Esophagus muscularis mucosa (tissue), 4 donors: ENCODE results near the gene SIGLEC1. TPM values are rescaled to one million over a fixed set of nuclear protein-coding genes. Genes with fewer than 3 reads are reported as not detected.

ENCODE experiments used
- DNase-seq: peaks from one replicate; pipeline ENCODE4 v3.0.0-alpha.2; 2017; ENCODE audit errors: extremely low spot score
- H3K27ac ChIP-seq, 4 donors: fragments of 200-600 bp; sonication (generic); replicated peaks in 1 of 4; 1 replicate in 3 of 4; 2 replicates in 1 of 4; pipeline ENCODE4 v1.5.1; 2016 to 2019; ENCODE audit warnings: mild to moderate bottlenecking in 1 of 4
- H3K27me3 ChIP-seq, 4 donors: fragments of 200-600 bp; sonication (generic); one replicate each; pipeline versions ENCODE4 v1.5.1 to v1.6.0; 2016 to 2019
- H3K36me3 ChIP-seq, 4 donors: fragments of 200-600 bp; sonication (generic); one replicate each; pipeline ENCODE4 v1.5.1; 2016 to 2019
- H3K4me1 ChIP-seq, 4 donors: fragments of 200-600 bp; sonication (generic); one replicate each; pipeline ENCODE4 v1.5.1; 2016 to 2019
- H3K4me3 ChIP-seq, 4 donors: fragments of 200-600 bp; sonication (generic); 1 replicate in 2 of 4; 2 replicates in 2 of 4; pipeline ENCODE4 v1.5.1; 2016 to 2019; ENCODE audit warnings: mild to moderate bottlenecking in 4 of 4, moderate library complexity in 1 of 4
- H3K9me3 ChIP-seq, 4 donors: fragments of 200-600 bp; sonication (generic); 1 replicate in 3 of 4; 2 replicates in 1 of 4; pipeline ENCODE4 v1.5.1; 2016 to 2019
- EP300 ChIP-seq: sonication (generic); formaldehyde crosslinking; IDR thresholded peaks from one replicate; pipeline ENCODE4 v1.6.1; 2017; ENCODE audit warnings: antibody characterized with exemption
- POLR2A ChIP-seq: fragments of 450-650 bp; IDR thresholded peaks from one replicate; pipeline ENCODE4 v1.6.1; 2017; ENCODE audit warnings: antibody characterized with exemption, moderate library complexity, mild to moderate bottlenecking, low read depth
- POLR2AphosphoS5 ChIP-seq, 2 donors: sonication (generic); formaldehyde crosslinking; IDR thresholded peaks; one replicate each; pipeline ENCODE4 v1.6.1; 2017; ENCODE audit warnings: antibody characterized with exemption in 2 of 2
- WGBS: methylation state at CpG from one replicate; pipeline ENCODE4 v1.1.5; 2018; 5-methylcytosine and 5-hydroxymethylcytosine counted together
- intact Hi-C: fragments of 100-400 bp; cut with DNase I; formaldehyde crosslinking; loops from one replicate; pipeline ENCODE4 v1.15.1; 2023
- total RNA-seq, 4 donors: library from RNA; depleted of rRNA; stranded (reverse); fragments of >200 nt; gene quantifications; one replicate each; pipeline versions ENCODE4 v1.1.0 to v1.2.1, GENCODE V29; 2016
- TF ChIP-seq, protein P1 (sequence below), 3 experiments: fragments of 200-600 bp in 2 of 3; fragments of 450-650 bp in 1 of 3; sonication (generic) in 2 of 3; IDR thresholded peaks; one replicate each; pipeline ENCODE4 v1.5.1; 2017 to 2019; ENCODE audit warnings: antibody characterized with exemption in 3 of 3, mild to moderate bottlenecking in 2 of 3, moderate library complexity in 1 of 3

Gene SIGLEC1
- total RNA-seq, 4 donors from 2014 or later, result 13.1 to 18.7 (median 13.8) TPM

DNA sequence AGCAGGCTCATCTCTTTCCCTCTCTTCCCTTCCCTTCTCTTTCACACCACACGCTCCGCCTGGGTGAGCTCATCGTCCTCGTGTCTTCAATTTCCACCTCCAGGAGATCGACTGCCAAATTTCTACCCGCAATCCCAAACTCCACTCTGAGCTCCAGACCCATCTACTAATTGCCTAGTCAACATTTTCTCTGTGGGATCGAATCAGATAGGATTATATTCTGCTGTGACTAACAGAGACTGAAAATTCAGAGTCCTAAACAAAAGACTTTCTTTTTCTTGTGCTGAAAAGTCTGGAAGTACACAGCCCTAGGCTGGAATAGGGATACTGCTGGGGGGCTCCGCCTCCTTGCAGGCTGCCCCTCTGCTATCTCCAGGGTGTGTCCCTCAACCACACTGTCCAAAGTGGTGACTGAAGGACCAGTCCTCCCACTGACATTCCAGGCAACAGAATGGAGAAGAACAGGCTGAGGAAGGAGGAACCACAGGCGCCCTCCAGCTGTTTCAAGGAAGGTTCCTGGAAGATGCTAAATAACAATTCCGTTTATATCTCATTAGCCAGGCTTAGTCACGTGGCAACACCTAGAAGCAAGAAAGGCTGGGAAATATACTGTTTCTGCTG is 15.1 kb upstream of the SIGLEC1 start:
- peak overlapping the region in 1 of 4 donors; percentile 30 for H3K4me3 ChIP-seq
- H3K9me3 ChIP-seq, result no peaks in the 10 kb centered on the region
- H3K36me3 ChIP-seq, result no peaks in the 10 kb centered on the region
- TF ChIP-seq, protein P1, sequence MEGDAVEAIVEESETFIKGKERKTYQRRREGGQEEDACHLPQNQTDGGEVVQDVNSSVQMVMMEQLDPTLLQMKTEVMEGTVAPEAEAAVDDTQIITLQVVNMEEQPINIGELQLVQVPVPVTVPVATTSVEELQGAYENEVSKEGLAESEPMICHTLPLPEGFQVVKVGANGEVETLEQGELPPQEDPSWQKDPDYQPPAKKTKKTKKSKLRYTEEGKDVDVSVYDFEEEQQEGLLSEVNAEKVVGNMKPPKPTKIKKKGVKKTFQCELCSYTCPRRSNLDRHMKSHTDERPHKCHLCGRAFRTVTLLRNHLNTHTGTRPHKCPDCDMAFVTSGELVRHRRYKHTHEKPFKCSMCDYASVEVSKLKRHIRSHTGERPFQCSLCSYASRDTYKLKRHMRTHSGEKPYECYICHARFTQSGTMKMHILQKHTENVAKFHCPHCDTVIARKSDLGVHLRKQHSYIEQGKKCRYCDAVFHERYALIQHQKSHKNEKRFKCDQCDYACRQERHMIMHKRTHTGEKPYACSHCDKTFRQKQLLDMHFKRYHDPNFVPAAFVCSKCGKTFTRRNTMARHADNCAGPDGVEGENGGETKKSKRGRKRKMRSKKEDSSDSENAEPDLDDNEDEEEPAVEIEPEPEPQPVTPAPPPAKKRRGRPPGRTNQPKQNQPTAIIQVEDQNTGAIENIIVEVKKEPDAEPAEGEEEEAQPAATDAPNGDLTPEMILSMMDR (IDR thresholded peaks at IDR 0.05), result no peak
- TF ChIP-seq EP300, result no peak
- no peak for TF ChIP-seq POLR2AphosphoS5 (IDR thresholded peaks at IDR 0.05)
- TF ChIP-seq POLR2A, result no peak
- H3K27ac ChIP-seq, result peak overlapping the region; percentile 0 to 63 (median 51)
- WGBS, result 39% methylated on average over 10 of the region's 11 CpGs
- H3K4me1 ChIP-seq, result peaks cover 33 to 40% (median 36%) of the 10 kb centered on the region in 4 donors
- peaks cover 0 to 42% (median 3%) of the 10 kb centered on the region in 4 donors for H3K27me3 ChIP-seq
- DNase-seq, result no peak
- intact Hi-C loops, result no loop called here

DNA sequence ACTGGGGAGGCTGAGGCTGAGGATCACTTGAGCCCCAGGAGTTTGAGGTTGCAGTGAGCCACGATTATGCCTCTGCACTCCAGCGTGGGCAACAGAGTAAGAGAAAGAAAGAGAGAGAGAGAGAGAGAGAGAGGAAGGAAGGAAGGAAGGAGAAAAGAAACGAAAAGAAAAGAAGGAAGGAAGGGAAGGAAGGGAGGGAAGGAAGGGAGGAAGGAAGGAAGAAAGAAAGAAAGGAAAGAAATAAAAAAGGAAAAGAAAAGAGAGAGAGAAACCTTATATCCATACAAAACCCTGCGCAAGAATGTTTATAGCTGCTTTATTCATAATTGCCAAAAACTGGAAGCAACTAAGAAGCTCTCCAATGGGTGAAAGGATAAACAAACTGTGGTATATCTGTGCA is 12.0 kb upstream of the SIGLEC1 start:
- intact Hi-C loops, result no loop called here
- peaks cover 16 to 26% (median 22%) of the 10 kb centered on the region in 4 donors for H3K4me1 ChIP-seq
- no peak overlapping the region for H3K4me3 ChIP-seq
- TF ChIP-seq POLR2A, result no peak
- TF ChIP-seq, protein P1 (IDR thresholded peaks at IDR 0.05), result no peak
- TF ChIP-seq EP300, result no peak
- TF ChIP-seq POLR2AphosphoS5 (IDR thresholded peaks at IDR 0.05), result no peak
- peaks cover 0 to 16% (median 0%) of the 10 kb centered on the region in 4 donors for H3K27me3 ChIP-seq
- WGBS, result 69% methylated on average over 4 of the region's 4 CpGs
- no peak overlapping the region for H3K27ac ChIP-seq
- no peaks in the 10 kb centered on the region for H3K9me3 ChIP-seq
- no peaks in the 10 kb centered on the region for H3K36me3 ChIP-seq
- no peak for DNase-seq

DNA sequence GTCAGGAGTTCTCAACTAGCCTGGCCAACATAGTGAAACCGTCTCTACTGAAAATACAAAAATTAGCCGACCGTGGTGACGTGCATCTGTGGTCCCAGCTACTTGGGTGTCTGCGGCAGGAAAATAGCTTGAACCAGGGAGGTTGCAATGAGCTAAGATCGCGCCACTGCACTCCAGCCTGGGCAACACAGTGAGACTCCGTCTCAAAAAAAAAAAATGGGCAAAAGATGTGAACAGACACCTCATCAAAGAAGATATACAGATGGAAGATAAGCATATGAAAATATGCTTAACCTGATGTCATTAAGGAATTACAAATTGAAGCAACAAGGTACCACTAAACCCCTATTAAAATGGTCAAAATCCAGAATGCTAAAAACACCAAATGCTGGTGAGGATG is 10.9 kb upstream of the SIGLEC1 start:
- TF ChIP-seq, protein P1 (IDR thresholded peaks at IDR 0.05), result no peak
- TF ChIP-seq POLR2AphosphoS5 (IDR thresholded peaks at IDR 0.05) (no peak), EP300 (no peak), POLR2A (no peak)
- intact Hi-C loops, result no loop called here
- peaks cover 11 to 15% (median 14%) of the 10 kb centered on the region in 4 donors for H3K4me1 ChIP-seq
- DNase-seq, result no peak
- H3K36me3 ChIP-seq, result no peaks in the 10 kb centered on the region
- WGBS, result 96% methylated on average over 8 of the region's 8 CpGs
- no peak overlapping the region for H3K27ac ChIP-seq
- H3K27me3 ChIP-seq, result peaks cover 0 to 14% (median 0%) of the 10 kb centered on the region in 4 donors
- H3K4me3 ChIP-seq, result no peak overlapping the region
- H3K9me3 ChIP-seq, result no peaks in the 10 kb centered on the region

DNA sequence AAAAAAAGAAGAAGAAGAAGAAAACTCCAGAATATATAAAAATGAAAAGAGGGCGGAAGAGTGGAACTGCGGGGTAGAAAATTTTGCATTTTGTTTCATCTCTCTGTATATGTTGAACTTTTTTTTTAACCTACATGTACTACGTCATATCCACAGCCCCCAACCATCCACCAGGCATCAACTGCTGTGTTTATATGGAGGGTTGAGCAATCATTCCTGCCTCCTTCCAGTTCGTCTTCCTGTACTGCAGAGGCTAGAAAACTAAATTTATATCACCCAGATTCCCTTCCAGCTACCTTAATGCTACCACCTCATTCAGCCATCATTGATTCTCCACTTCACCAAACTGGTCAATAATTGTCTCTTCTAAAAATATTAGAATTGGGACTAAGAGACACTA is 9.5 kb upstream of the SIGLEC1 start:
- no peak overlapping the region for H3K4me3 ChIP-seq
- DNase-seq, result no peak
- H3K27ac ChIP-seq, result no peak overlapping the region
- no peaks in the 10 kb centered on the region for H3K9me3 ChIP-seq
- intact Hi-C loops, result no loop called here
- H3K36me3 ChIP-seq, result no peaks in the 10 kb centered on the region
- H3K27me3 ChIP-seq, result peaks cover 0 to 14% (median 0%) of the 10 kb centered on the region in 4 donors
- TF ChIP-seq EP300 (no peak), POLR2AphosphoS5 (IDR thresholded peaks at IDR 0.05) (no peak), POLR2A (no peak)
- TF ChIP-seq, protein P1 (IDR thresholded peaks at IDR 0.05), result no peak
- peaks cover 0 to 2% (median under 1%) of the 10 kb centered on the region in 4 donors for H3K4me1 ChIP-seq
- WGBS, result 89% methylated on average over 4 of the region's 4 CpGs
